ENCODE results near the gene ZMYND15. TPM values are rescaled to one million over a fixed set of nuclear protein-coding genes. Genes with fewer than 3 reads are reported as not detected.

ZMYND15 gene
- total and polyA plus RNA-seq, 4 donors = 0.87 to 7.7 (median 1.5) TPM

GRCh38 chr17:4789951-4790704 lies 50.5 kb downstream of the ZMYND15 start:
- no peaks in the 10 kb centered on the region for H3K9me3 ChIP-seq (ENCODE audit: control insufficient read depth, low read length)
- peak overlapping the region; percentile 50 to 80 for H3K4me3 ChIP-seq (ENCODE audit: low read length in 2 of 2)
- ATAC-seq (ENCODE audit: low FRiP score) = peak; percentile 94
- no peaks in the 10 kb centered on the region for H3K27me3 ChIP-seq (ENCODE audit: control insufficient read depth in 1 of 2, insufficient read depth in 2 of 2, low read length in 1 of 2)
- intact Hi-C loops (cut with DNase I) = loop anchor here (2.0 to 10.0 kb wide), 3 partner anchors 55 to 99 kb away; partner anchors contain the start of genes MED11 (in 2 of the 2), CXCL16 (in 1 of the 2) and ZMYND15 (in 1 of the 2)
- no peaks in the 10 kb centered on the region for H3K4me1 ChIP-seq (ENCODE audit: control insufficient read depth in 1 of 2, insufficient read depth in 2 of 2, low read length in 2 of 2)
- DNase-seq = peak; percentile 90 to 94
- H3K27ac ChIP-seq (ENCODE audit: low read depth in 1 of 2, low read length in 2 of 2) = peak overlapping the region in 1 of 2 donors; percentile 93
- H3K36me3 ChIP-seq (ENCODE audit: control insufficient read depth in 1 of 2, insufficient read depth in 2 of 2, low read length in 1 of 2) = no peaks in the 10 kb centered on the region
- 0 to 1% methylated on average over 58 to 91 of the region's 91 CpGs for WGBS, 2 donors

DNA sequence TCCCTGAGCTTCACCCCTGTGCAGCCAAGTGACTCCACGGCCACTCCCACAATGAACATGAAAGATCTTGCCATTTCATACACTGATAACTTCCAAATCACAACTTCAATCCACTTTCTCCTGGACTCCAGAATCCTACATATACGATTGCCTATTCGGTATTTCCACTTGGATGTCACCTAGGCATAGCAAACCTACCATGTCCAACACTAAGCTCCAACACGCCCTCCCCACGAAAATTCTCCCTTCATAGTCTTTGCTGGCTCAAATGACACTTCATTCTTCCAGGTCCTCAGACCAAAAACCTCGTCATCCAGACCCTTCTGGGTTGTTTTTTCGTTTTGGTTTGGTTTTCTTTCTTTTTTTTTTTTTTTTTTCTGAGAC lies 51.1 kb downstream of the ZMYND15 start:
- H3K4me1 ChIP-seq (ENCODE audit: control insufficient read depth in 1 of 2, insufficient read depth in 2 of 2, low read length in 2 of 2) = no peaks in the 10 kb centered on the region
- H3K27ac ChIP-seq (ENCODE audit: low read depth in 1 of 2, low read length in 2 of 2) = peak overlapping the region in 1 of 2 donors; percentile 93
- no peak for DNase-seq
- H3K9me3 ChIP-seq (ENCODE audit: control insufficient read depth, low read length) = no peaks in the 10 kb centered on the region
- peak overlapping the region; percentile 44 to 50 for H3K4me3 ChIP-seq (ENCODE audit: low read length in 2 of 2)
- H3K27me3 ChIP-seq (ENCODE audit: control insufficient read depth in 1 of 2, insufficient read depth in 2 of 2, low read length in 1 of 2) = no peaks in the 10 kb centered on the region
- intact Hi-C loops (cut with DNase I) = no loop called here
- WGBS, 2 donors = 41 to 43% methylated on average over 7 of the region's 7 CpGs
- H3K36me3 ChIP-seq (ENCODE audit: control insufficient read depth in 1 of 2, insufficient read depth in 2 of 2, low read length in 1 of 2) = no peaks in the 10 kb centered on the region
- ATAC-seq (ENCODE audit: low FRiP score) = no peak

DNA sequence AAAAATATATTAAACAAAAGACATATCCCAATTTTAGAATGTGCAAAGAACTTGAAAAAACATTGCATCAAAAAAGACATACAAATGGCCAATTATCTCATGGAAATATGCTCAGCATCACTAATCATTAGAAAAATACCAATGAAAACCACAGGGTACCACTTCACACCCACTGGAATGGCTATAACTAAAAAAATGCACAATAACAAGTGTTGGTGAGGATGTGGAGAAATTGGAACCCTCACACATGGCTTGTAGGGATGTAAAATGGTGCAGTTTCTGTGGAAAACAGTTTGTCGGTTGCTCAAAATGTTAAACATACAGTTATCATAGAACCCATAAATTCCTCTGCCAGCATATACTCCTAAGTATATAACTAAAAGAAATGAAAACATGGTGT lies 55.5 kb downstream of the ZMYND15 start:
- Histone ChIP-seq H3K4me3 (ENCODE audit: low read length in 2 of 2) (no peak overlapping the region), H3K9me3 (ENCODE audit: control insufficient read depth, low read length) (no peaks in the 10 kb centered on the region), H3K4me1 (ENCODE audit: control insufficient read depth in 1 of 2, insufficient read depth in 2 of 2, low read length in 2 of 2) (no peaks in the 10 kb centered on the region), H3K27me3 (ENCODE audit: control insufficient read depth in 1 of 2, insufficient read depth in 2 of 2, low read length in 1 of 2) (no peaks in the 10 kb centered on the region), H3K27ac (ENCODE audit: low read depth in 1 of 2, low read length in 2 of 2) (no peak overlapping the region), H3K36me3 (ENCODE audit: control insufficient read depth in 1 of 2, insufficient read depth in 2 of 2, low read length in 1 of 2) (peaks cover 3% of the 10 kb centered on the region in 2 donors)
- 92% methylated on average over 1 of the region's 1 CpG for WGBS, 2 donors
- no peak for ATAC-seq (ENCODE audit: low FRiP score)
- intact Hi-C loops (cut with DNase I) = loop anchor here in 1 of 2 donors (5.0 kb wide), 1 partner anchor 83 kb away; the partner anchor contains the start of gene ARRB2
- no peak for DNase-seq

Other genes with a start within 250 kb of the ZMYND15 start
- gene SPNS2, start 241.0 kb upstream of the ZMYND15 start, total RNA-seq = 10 to 100 TPM; 31.3 to 56.2 TPM
- gene SPNS2, start 241.0 kb upstream of the ZMYND15 start, polyA plus RNA-seq = 1 to 10 TPM; 2.3 to 3.1 TPM
- 10 to 100 TPM; 35.2 to 36.6 TPM for gene MYBBP1A, start 184.4 kb upstream of the ZMYND15 start, total RNA-seq
- 10 to 100 TPM in 1 of 2 donors, 1 to 10 TPM in 1; 8.0 to 37.6 TPM for gene MYBBP1A, start 184.4 kb upstream of the ZMYND15 start, polyA plus RNA-seq
- not detected for gene GGT6, start 179.3 kb upstream of the ZMYND15 start, total RNA-seq
- gene GGT6, start 179.3 kb upstream of the ZMYND15 start, polyA plus RNA-seq = 1 to 10 TPM in 1 of 2 donors, not detected in 1; 3.5 TPM
- 1 to 10 TPM in 1 of 2 donors, under 1 TPM in 1; 0.49 to 1.7 TPM for gene SMTNL2, start 155.3 kb upstream of the ZMYND15 start, total RNA-seq
- not detected for gene SMTNL2, start 155.3 kb upstream of the ZMYND15 start, polyA plus RNA-seq
- not detected for gene ALOX15, start 98.2 kb upstream of the ZMYND15 start, total RNA-seq
- gene ALOX15, start 98.2 kb upstream of the ZMYND15 start, polyA plus RNA-seq = not detected
- gene PELP1, start 35.7 kb upstream of the ZMYND15 start, total RNA-seq = 10 to 100 TPM; 34.6 to 49.4 TPM
- 10 to 100 TPM; 11.0 to 39.2 TPM for gene PELP1, start 35.7 kb upstream of the ZMYND15 start, polyA plus RNA-seq
- gene ARRB2, start 29.2 kb upstream of the ZMYND15 start, total RNA-seq = 100 to 1,000 TPM in 1 of 2 donors, 10 to 100 TPM in 1; 71.8 to 119 TPM
- gene ARRB2, start 29.2 kb upstream of the ZMYND15 start, polyA plus RNA-seq = 10 to 100 TPM; 23.2 to 55.2 TPM
- 10 to 100 TPM in 1 of 2 donors, 1 to 10 TPM in 1; 7.9 to 16.7 TPM for gene MED11, start 8.4 kb upstream of the ZMYND15 start, total RNA-seq
- gene MED11, start 8.4 kb upstream of the ZMYND15 start, polyA plus RNA-seq = 10 to 100 TPM; 26.2 to 41.1 TPM
- 10 to 100 TPM; 35.9 to 64.0 TPM for gene CXCL16, start 95 bp downstream of the ZMYND15 start, total RNA-seq
- gene CXCL16, start 95 bp downstream of the ZMYND15 start, polyA plus RNA-seq = 10 to 100 TPM; 11.0 to 33.7 TPM
- gene TM4SF5, start 32.1 kb downstream of the ZMYND15 start, total RNA-seq = not detected
- gene TM4SF5, start 32.1 kb downstream of the ZMYND15 start, polyA plus RNA-seq = 10 to 100 TPM in 1 of 2 donors, not detected in 1; 18.4 TPM
- gene VMO1, start 46.5 kb downstream of the ZMYND15 start, total RNA-seq = 10 to 100 TPM in 1 of 2 donors, 1 to 10 TPM in 1; 6.6 to 19.3 TPM
- gene VMO1, start 46.5 kb downstream of the ZMYND15 start, polyA plus RNA-seq = 10 to 100 TPM in 1 of 2 donors, 1 to 10 TPM in 1; 1.5 to 15.5 TPM
- not detected for gene GLTPD2, start 49.1 kb downstream of the ZMYND15 start, total RNA-seq
- 1 to 10 TPM in 1 of 2 donors, not detected in 1; 3.4 TPM for gene GLTPD2, start 49.1 kb downstream of the ZMYND15 start, polyA plus RNA-seq
- gene PSMB6, start 56.3 kb downstream of the ZMYND15 start, total RNA-seq = 10 to 100 TPM; 78.3 to 91.8 TPM
- gene PSMB6, start 56.3 kb downstream of the ZMYND15 start, polyA plus RNA-seq = 100 to 1,000 TPM; 171 to 186 TPM
- 10 to 100 TPM; 25.3 to 65.0 TPM for gene PLD2, start 67.3 kb downstream of the ZMYND15 start, total RNA-seq
- gene PLD2, start 67.3 kb downstream of the ZMYND15 start, polyA plus RNA-seq = 10 to 100 TPM in 1 of 2 donors, 1 to 10 TPM in 1; 8.8 to 32.9 TPM
- 10 to 100 TPM; 64.2 to 97.5 TPM for gene MINK1, start 93.5 kb downstream of the ZMYND15 start, total RNA-seq
- 10 to 100 TPM; 22.2 to 40.0 TPM for gene MINK1, start 93.5 kb downstream of the ZMYND15 start, polyA plus RNA-seq
- gene C17orf107, start 159.7 kb downstream of the ZMYND15 start, total RNA-seq = 1 to 10 TPM; 2.5 to 2.9 TPM
- gene C17orf107, start 159.7 kb downstream of the ZMYND15 start, polyA plus RNA-seq = 1 to 10 TPM in 1 of 2 donors, under 1 TPM in 1; 0.49 to 1.1 TPM
- gene CHRNE, start 163.3 kb downstream of the ZMYND15 start, total RNA-seq = 1 to 10 TPM in 1 of 2 donors, under 1 TPM in 1; 0.84 to 1.6 TPM
- gene CHRNE, start 163.3 kb downstream of the ZMYND15 start, polyA plus RNA-seq = under 1 TPM in 1 of 2 donors, not detected in 1; 0.61 TPM
- under 1 TPM in 1 of 2 donors, not detected in 1; 0.19 TPM for gene GP1BA, start 192.4 kb downstream of the ZMYND15 start, total RNA-seq
- gene GP1BA, start 192.4 kb downstream of the ZMYND15 start, polyA plus RNA-seq = under 1 TPM in 1 of 2 donors, not detected in 1; 0.08 TPM
- 10 to 100 TPM; 28.3 to 29.5 TPM for gene SLC25A11, start 200.2 kb downstream of the ZMYND15 start, total RNA-seq
- gene SLC25A11, start 200.2 kb downstream of the ZMYND15 start, polyA plus RNA-seq = 10 to 100 TPM; 31.8 to 41.6 TPM
- gene RNF167, start 200.4 kb downstream of the ZMYND15 start, total RNA-seq = 10 to 100 TPM; 45.6 to 51.8 TPM
- gene RNF167, start 200.4 kb downstream of the ZMYND15 start, polyA plus RNA-seq = 10 to 100 TPM; 39.3 to 89.3 TPM
- 100 to 1,000 TPM; 440 to 554 TPM for gene PFN1, start 208.7 kb downstream of the ZMYND15 start, total RNA-seq
- 100 to 1,000 TPM; 543 to 728 TPM for gene PFN1, start 208.7 kb downstream of the ZMYND15 start, polyA plus RNA-seq
- 1 to 10 TPM; 5.2 to 7.4 TPM for gene ENO3, start 211.3 kb downstream of the ZMYND15 start, total RNA-seq
- 10 to 100 TPM in 1 of 2 donors, 1 to 10 TPM in 1; 9.5 to 46.2 TPM for gene ENO3, start 211.3 kb downstream of the ZMYND15 start, polyA plus RNA-seq
- 10 to 100 TPM; 38.8 to 48.3 TPM for gene SPAG7, start 228.0 kb downstream of the ZMYND15 start, total RNA-seq
- gene SPAG7, start 228.0 kb downstream of the ZMYND15 start, polyA plus RNA-seq = 100 to 1,000 TPM in 1 of 2 donors, 10 to 100 TPM in 1; 43.5 to 109 TPM
- 10 to 100 TPM; 62.2 to 68.1 TPM for gene CAMTA2, start 247.8 kb downstream of the ZMYND15 start, total RNA-seq
- gene CAMTA2, start 247.8 kb downstream of the ZMYND15 start, polyA plus RNA-seq = 10 to 100 TPM; 21.7 to 67.5 TPM